ENCODE measurements around the gene SLC38A10. TPM values are rescaled to one million over a fixed set of nuclear protein-coding genes. Genes with fewer than 3 reads are reported as not detected.

SLC38A10 gene
- total RNA-seq, 1 experiment from 2014 or later, result 121 TPM

DNA sequence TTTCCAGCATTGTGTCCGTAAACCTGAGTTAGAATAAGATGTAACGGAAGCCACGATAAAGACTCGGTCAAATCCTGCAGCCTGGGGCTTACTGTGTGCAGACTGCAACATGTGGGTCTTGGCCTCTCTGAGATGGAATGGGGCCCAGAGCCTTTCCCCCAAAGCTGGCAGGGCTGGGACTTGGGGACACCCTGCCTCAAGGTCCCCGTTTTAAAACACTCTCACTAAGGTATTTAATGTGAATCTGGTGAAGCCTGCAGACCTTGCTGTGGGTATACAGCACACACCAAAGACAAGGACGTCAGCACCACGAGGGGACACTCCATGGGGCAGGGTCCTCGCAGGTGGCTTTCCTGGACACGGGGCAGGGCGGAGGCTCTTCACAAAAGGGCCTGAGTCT is 53.9 kb downstream of the SLC38A10 start:
- Mint-ChIP-seq H3K9me3 (ENCODE audit: low read depth, unreplicated experiment) (no peaks in the 10 kb centered on the region), H3K27ac (ENCODE audit: unreplicated experiment) (no peak overlapping the region), H3K27me3 (ENCODE audit: unreplicated experiment) (no peaks in the 10 kb centered on the region), H3K36me3 (ENCODE audit: insufficient read depth, unreplicated experiment) (peaks cover 79% of the 10 kb centered on the region), H3K4me1 (ENCODE audit: low read depth, unreplicated experiment) (peaks cover 14% of the 10 kb centered on the region), H3K4me3 (ENCODE audit: low read depth, unreplicated experiment) (peak overlapping the region; percentile 79)
- TF ChIP-seq, protein P1, sequence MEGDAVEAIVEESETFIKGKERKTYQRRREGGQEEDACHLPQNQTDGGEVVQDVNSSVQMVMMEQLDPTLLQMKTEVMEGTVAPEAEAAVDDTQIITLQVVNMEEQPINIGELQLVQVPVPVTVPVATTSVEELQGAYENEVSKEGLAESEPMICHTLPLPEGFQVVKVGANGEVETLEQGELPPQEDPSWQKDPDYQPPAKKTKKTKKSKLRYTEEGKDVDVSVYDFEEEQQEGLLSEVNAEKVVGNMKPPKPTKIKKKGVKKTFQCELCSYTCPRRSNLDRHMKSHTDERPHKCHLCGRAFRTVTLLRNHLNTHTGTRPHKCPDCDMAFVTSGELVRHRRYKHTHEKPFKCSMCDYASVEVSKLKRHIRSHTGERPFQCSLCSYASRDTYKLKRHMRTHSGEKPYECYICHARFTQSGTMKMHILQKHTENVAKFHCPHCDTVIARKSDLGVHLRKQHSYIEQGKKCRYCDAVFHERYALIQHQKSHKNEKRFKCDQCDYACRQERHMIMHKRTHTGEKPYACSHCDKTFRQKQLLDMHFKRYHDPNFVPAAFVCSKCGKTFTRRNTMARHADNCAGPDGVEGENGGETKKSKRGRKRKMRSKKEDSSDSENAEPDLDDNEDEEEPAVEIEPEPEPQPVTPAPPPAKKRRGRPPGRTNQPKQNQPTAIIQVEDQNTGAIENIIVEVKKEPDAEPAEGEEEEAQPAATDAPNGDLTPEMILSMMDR (IDR thresholded peaks at IDR 0.05; ENCODE audit: unreplicated experiment), result no peak
- no TSS peak for BruUV-seq (replicated peaks)
- intact Hi-C loops (cut with micrococcal nuclease; ENCODE audit: unreplicated experiment), result no loop called here
- no peak for DNase-seq
- CTCF ChIA-PET, result interaction anchor here (0.7 kb wide), 1 partner anchor 296 kb away, joined by 4 read pairs; no protein-coding TSS in a partner anchor

DNA sequence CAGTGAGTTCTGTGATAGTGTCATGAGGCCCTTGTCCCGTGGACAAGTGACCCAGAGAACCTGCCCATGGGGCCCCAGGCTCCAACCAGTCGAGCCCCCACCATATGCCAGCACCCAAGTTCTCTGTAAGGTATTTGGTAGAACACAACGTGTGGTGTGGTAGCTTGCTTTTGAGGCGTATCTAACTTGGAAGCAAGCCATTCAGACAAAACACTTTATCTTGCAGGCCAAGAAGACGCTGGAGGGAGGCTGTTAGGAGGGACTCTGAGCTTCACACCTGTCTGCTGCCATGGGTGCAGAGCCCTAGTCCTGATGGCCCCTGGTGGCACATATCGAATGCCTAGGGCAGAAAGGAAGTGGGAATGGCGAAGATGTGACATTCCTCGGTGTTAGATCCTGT is 54.3 kb downstream of the SLC38A10 start:
- CTCF ChIA-PET, result interaction anchor here (0.7 kb wide), 1 partner anchor 296 kb away, joined by 4 read pairs; no protein-coding TSS in a partner anchor
- Mint-ChIP-seq H3K27ac (ENCODE audit: unreplicated experiment) (no peak overlapping the region), H3K36me3 (ENCODE audit: insufficient read depth, unreplicated experiment) (peaks cover 74% of the 10 kb centered on the region), H3K9me3 (ENCODE audit: low read depth, unreplicated experiment) (no peaks in the 10 kb centered on the region), H3K4me1 (ENCODE audit: low read depth, unreplicated experiment) (peaks cover 14% of the 10 kb centered on the region), H3K4me3 (ENCODE audit: low read depth, unreplicated experiment) (peak overlapping the region; percentile 79), H3K27me3 (ENCODE audit: unreplicated experiment) (no peaks in the 10 kb centered on the region)
- no TSS peak for BruUV-seq (replicated peaks)
- intact Hi-C loops (cut with micrococcal nuclease; ENCODE audit: unreplicated experiment), result no loop called here
- DNase-seq, result no peak
- TF ChIP-seq, protein P1 (IDR thresholded peaks at IDR 0.05; ENCODE audit: unreplicated experiment), result no peak

DNA sequence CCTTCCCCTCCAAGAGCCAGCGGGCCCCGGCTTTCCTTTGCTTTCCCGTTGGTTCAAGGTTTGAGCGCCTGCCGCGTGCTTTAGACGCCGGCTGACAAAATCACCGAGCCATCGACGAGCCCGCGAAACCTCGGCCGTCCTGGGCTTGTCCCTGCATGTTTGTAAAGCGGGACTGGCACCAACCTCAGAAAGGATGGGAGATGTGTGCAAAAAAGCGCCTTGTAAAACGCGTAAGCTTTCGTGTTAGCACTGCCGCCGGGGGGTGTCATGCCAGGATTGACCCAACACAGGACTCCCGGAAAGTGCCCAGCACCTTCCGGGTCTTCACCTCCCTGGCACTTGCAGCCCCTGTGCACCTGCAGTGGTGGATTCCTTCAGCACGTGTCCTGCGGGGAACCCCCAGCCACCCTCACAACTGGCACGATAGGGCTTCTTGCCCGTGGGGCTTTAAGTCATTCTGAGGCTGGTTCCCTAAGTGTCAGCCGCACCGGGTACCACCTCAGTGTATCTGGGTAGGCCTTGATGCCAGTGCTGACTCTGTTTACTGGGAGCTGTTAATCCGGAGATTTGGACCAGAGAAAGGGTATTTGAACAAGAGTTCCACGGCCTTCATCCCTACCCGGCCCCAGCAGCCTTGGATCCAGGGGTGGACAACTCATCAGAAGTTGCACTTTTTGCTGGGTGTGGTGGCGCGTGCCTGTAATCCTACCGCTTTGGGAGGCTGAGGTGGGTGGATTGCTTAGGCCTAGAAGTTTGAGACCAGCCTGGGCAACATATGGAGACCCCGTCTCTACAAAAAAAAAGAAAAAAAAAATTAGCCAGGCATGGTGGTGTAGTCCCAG is 55.2 kb downstream of the SLC38A10 start:
- Mint-ChIP-seq H3K27me3 (ENCODE audit: unreplicated experiment) (no peaks in the 10 kb centered on the region), H3K9me3 (ENCODE audit: low read depth, unreplicated experiment) (no peaks in the 10 kb centered on the region), H3K36me3 (ENCODE audit: insufficient read depth, unreplicated experiment) (peaks cover 67% of the 10 kb centered on the region), H3K4me1 (ENCODE audit: low read depth, unreplicated experiment) (peaks cover 14% of the 10 kb centered on the region), H3K4me3 (ENCODE audit: low read depth, unreplicated experiment) (peak overlapping the region; percentile 79), H3K27ac (ENCODE audit: unreplicated experiment) (peak overlapping the region; percentile 92)
- TF ChIP-seq, protein P1 (IDR thresholded peaks at IDR 0.05; ENCODE audit: unreplicated experiment), result no peak
- BruUV-seq (replicated peaks), result TSS peak; percentile 60
- intact Hi-C loops (cut with micrococcal nuclease; ENCODE audit: unreplicated experiment), result no loop called here
- peak; percentile 28 for DNase-seq
- CTCF ChIA-PET, result interaction anchor here (0.6 to 1.4 kb wide), 2 partner anchors 155 to 157 kb away, joined by 3 to 4 read pairs; partner anchors contain the start of gene BAHCC1

DNA sequence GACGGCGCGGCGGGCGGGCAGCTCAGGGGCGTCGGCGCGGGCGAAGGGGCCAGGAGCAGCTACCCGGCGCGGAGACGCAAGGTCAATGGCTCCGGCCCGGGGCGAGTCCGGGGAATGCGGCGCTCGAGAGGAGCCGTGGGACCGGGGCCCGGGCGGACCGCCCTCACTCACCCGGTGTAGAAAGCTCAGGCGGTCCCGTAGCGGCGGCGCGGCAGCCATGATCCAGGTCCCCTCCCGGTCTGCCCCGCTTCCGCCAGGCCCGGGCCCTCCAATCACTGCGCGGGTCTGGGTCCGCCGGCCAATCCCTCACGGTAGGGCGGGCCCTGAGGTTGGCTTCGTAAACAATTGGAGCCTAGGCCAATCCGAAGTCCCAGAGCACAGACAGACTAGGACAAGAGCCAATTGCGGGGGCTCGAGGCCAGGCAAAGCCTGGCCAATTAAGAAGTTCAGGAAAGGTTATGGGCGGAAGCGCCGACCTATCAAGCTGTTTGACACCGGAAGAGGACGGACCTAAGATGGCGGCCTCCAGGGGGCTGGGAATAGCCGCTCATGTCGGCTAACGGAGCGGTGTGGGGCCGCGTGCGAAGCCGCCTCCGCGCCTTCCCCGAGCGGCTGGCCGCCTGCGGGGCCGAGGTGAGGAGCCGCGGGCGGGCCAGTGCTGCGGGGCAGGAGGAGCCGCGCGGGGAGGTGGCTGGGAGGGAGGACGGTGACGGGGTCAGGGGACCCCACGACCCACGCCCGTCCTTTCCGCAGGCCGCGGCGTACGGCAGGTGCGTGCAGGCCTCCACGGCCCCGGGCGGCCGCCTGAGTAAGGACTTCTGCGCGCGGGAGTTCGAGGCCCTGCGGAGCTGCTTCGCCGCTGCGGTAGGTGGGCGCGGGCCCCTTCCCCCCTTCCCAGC is 56.0 kb downstream of the SLC38A10 start, which contains the start of the genes NDUFAF8 and TEPSIN:
TSS of gene NDUFAF8 (plus strand) at position 504 of the 899 bp plus-strand sequence. CDS start at position 550, 46 bp downstream.
TSS of gene TEPSIN (minus strand) at position 241 of the 899 bp plus-strand sequence. CDS start at position 219, 22 bp downstream.
- TF ChIP-seq, protein P1 (IDR thresholded peaks at IDR 0.05; ENCODE audit: unreplicated experiment), result no peak
- no TSS peak for BruUV-seq (replicated peaks)
- H3K27me3 Mint-ChIP-seq (ENCODE audit: unreplicated experiment), result no peaks in the 10 kb centered on the region

More for the DNA sequence above, 56.0 kb downstream of the SLC38A10 start, which contains the start of the genes NDUFAF8 and TEPSIN:
- intact Hi-C loops (cut with micrococcal nuclease; ENCODE audit: unreplicated experiment), result no loop called here
- peaks cover 14% of the 10 kb centered on the region for H3K4me1 Mint-ChIP-seq (ENCODE audit: low read depth, unreplicated experiment)
- peak; percentile 97 for DNase-seq
- peaks cover 66% of the 10 kb centered on the region for H3K36me3 Mint-ChIP-seq (ENCODE audit: insufficient read depth, unreplicated experiment)
- CTCF ChIA-PET, result interaction anchor here (0.5 to 1.4 kb wide), 7 partner anchors 9 to 262 kb away, joined by 3 to 9 read pairs (median 4); partner anchors contain the start of genes BAHCC1 and CEP131
- peak within 1 kb of the TSS; percentile 92 for H3K27ac Mint-ChIP-seq (ENCODE audit: unreplicated experiment)
- peak within 1 kb of the TSS; percentile 79 for H3K4me3 Mint-ChIP-seq (ENCODE audit: low read depth, unreplicated experiment)
- no peaks in the 10 kb centered on the region for H3K9me3 Mint-ChIP-seq (ENCODE audit: low read depth, unreplicated experiment)

Data from Calu3 (cell line).